GM19468 (cell line): Measurements from ENCODE around the gene MED13L.

Experiments
- ATAC-seq: cut with Tn5 transposase; IDR thresholded peaks from one replicate; pipeline ENCODE4 v1.9.1; 2021; ENCODE audit warnings: mild to moderate bottlenecking, moderate library complexity, moderate number of reproducible peaks; ENCODE audit not compliant: unreplicated experiment; ENCODE audit errors: extremely low read depth

The MED13L gene

GRCh38 chr12:116217045-116217735 is 60.3 kb downstream of the MED13L start:
- no peak for ATAC-seq

GRCh38 chr12:116216022-116216756 is 61.3 kb downstream of the MED13L start:
- ATAC-seq = no peak

- ATAC-seq = no peak
Observed at GRCh38 chr12:116215023-116215422, 62.5 kb downstream of the MED13L start.

- no peak for ATAC-seq
Observed at GRCh38 chr12:116213885-116214527, 63.5 kb downstream of the MED13L start.

GRCh38 chr12:116213014-116213413 is 64.5 kb downstream of the MED13L start:
- no peak for ATAC-seq

GRCh38 chr12:116210762-116211161 is 66.7 kb downstream of the MED13L start:
- ATAC-seq = no peak

- no peak for ATAC-seq
Observed at GRCh38 chr12:116210131-116210530, 67.4 kb downstream of the MED13L start.

- ATAC-seq = no peak
Observed at GRCh38 chr12:116209503-116209902, 68.0 kb downstream of the MED13L start.

GRCh38 chr12:116207274-116207673 is 70.2 kb downstream of the MED13L start:
- no peak for ATAC-seq

- no peak for ATAC-seq
Observed at GRCh38 chr12:116206828-116207227, 70.7 kb downstream of the MED13L start.

GRCh38 chr12:116204785-116205184 is 72.7 kb downstream of the MED13L start:
- ATAC-seq = no peak

- no peak for ATAC-seq
Observed at GRCh38 chr12:116204169-116204568, 73.3 kb downstream of the MED13L start.

GRCh38 chr12:116202940-116203339 is 74.6 kb downstream of the MED13L start:
- no peak for ATAC-seq

GRCh38 chr12:116202433-116202832 is 75.1 kb downstream of the MED13L start:
- no peak for ATAC-seq

- ATAC-seq = no peak
Observed at GRCh38 chr12:116201908-116202307, 75.6 kb downstream of the MED13L start.

- ATAC-seq = no peak
Observed at GRCh38 chr12:116201359-116201758, 76.1 kb downstream of the MED13L start.

- no peak for ATAC-seq
Observed at GRCh38 chr12:116200812-116201211, 76.7 kb downstream of the MED13L start.

- no peak for ATAC-seq
Observed at GRCh38 chr12:116199160-116199706, 78.3 kb downstream of the MED13L start.

- no peak for ATAC-seq
Observed at GRCh38 chr12:116196752-116197718, 80.5 kb downstream of the MED13L start.

- ATAC-seq = no peak
Observed at GRCh38 chr12:116196226-116196625, 81.3 kb downstream of the MED13L start.
